Mesothelial cell of epicardium (in vitro differentiated cells): ENCODE measurements around the gene MAST4. TPM values are rescaled to one million over a fixed set of nuclear protein-coding genes. Genes with fewer than 3 reads are reported as not detected.
"Not testable (repeated sequence)": the region's sequence is repeated elsewhere in the genome, so short reads cannot be mapped to it uniquely, and the experiment has no call there.

Experiments
- DNase-seq, 2 experiments: peaks; one replicate each; pipeline ENCODE4 v3.0.0; 2021; ENCODE audit warnings: low spot score in 2 of 2; ENCODE audit not compliant: unreplicated experiment in 2 of 2
- H3K27ac Mint-ChIP-seq: 2 replicates; pipeline ENCODE4 v1.8.0; 2021; ENCODE audit warnings: mixed read lengths
- H3K27me3 Mint-ChIP-seq: 2 replicates; pipeline ENCODE4 v1.8.0; 2021; ENCODE audit warnings: low read depth, mixed read lengths
- H3K36me3 Mint-ChIP-seq: 2 replicates; pipeline ENCODE4 v1.8.0; 2021; ENCODE audit warnings: mixed read lengths
- H3K4me1 Mint-ChIP-seq: 2 replicates; pipeline ENCODE4 v1.8.0; 2021; ENCODE audit warnings: mixed read lengths
- H3K4me3 Mint-ChIP-seq: 2 replicates; pipeline ENCODE4 v1.8.0; 2021; ENCODE audit warnings: mild to moderate bottlenecking, moderate library complexity, mixed read lengths
- H3K9me3 Mint-ChIP-seq: 2 replicates; pipeline ENCODE4 v1.8.0; 2021; ENCODE audit warnings: mixed read lengths
- CTCF ChIP-seq: fragments of 200-600 bp; sonication (generic); IDR thresholded peaks from one replicate; pipeline ENCODE4 v1.5.0; 2021; ENCODE audit warnings: antibody characterized with exemption; ENCODE audit not compliant: unreplicated experiment
- total RNA-seq: library from RNA; stranded (reverse); gene quantifications from 3 replicates; pipeline ENCODE4 v1.2.1, GENCODE V29; 2021

The MAST4 gene
- total RNA-seq, 1 donor from 2014 or later: 29.8 TPM

- TF ChIP-seq CTCF: no peak
- Mint-ChIP-seq H3K4me3 (no peak overlapping the region), H3K27ac (no peak overlapping the region), H3K9me3 (peaks cover 22% of the 10 kb centered on the region), H3K4me1 (no peaks in the 10 kb centered on the region), H3K36me3 (peaks cover 9% of the 10 kb centered on the region), H3K27me3 (no peaks in the 10 kb centered on the region)
- no peak for DNase-seq
Measured at GRCh38 chr5:66745297-66745696, 149.1 kb downstream of the MAST4 start.

GRCh38 chr5:66747607-66748006 lies 151.4 kb downstream of the MAST4 start:
- H3K36me3 Mint-ChIP-seq: peaks cover 9% of the 10 kb centered on the region
- no peaks in the 10 kb centered on the region for H3K27me3 Mint-ChIP-seq
- no peak for DNase-seq
- H3K9me3 Mint-ChIP-seq: peaks cover 22% of the 10 kb centered on the region
- H3K4me1 Mint-ChIP-seq: no peaks in the 10 kb centered on the region
- TF ChIP-seq CTCF: no peak
- H3K27ac Mint-ChIP-seq: no peak overlapping the region
- H3K4me3 Mint-ChIP-seq: no peak overlapping the region

- H3K36me3 Mint-ChIP-seq, H3K27ac Mint-ChIP-seq, H3K4me1 Mint-ChIP-seq, DNase-seq, H3K4me3 Mint-ChIP-seq: not testable (repeated sequence)
- Mint-ChIP-seq H3K9me3 (peaks cover 11% of the 10 kb centered on the region), H3K27me3 (peaks cover 26% of the 10 kb centered on the region)
Measured at GRCh38 chr5:66752668-66753067, 156.5 kb downstream of the MAST4 start.

GRCh38 chr5:66757219-66757833 lies 161.1 kb downstream of the MAST4 start:
- H3K36me3 Mint-ChIP-seq: no peaks in the 10 kb centered on the region

GRCh38 chr5:66757834-66758371 lies 161.7 kb downstream of the MAST4 start:
- no peaks in the 10 kb centered on the region for H3K36me3 Mint-ChIP-seq
- H3K4me1 Mint-ChIP-seq: peaks cover 7% of the 10 kb centered on the region
- no peaks in the 10 kb centered on the region for H3K9me3 Mint-ChIP-seq
- no peak overlapping the region for H3K27ac Mint-ChIP-seq
- H3K4me3 Mint-ChIP-seq: no peak overlapping the region
- DNase-seq: no peak
- no peak for TF ChIP-seq CTCF
- peaks cover 29% of the 10 kb centered on the region for H3K27me3 Mint-ChIP-seq

More at GRCh38 chr5:66757219-66757833, 161.1 kb downstream of the MAST4 start:
- H3K4me1 Mint-ChIP-seq: peaks cover 7% of the 10 kb centered on the region
- DNase-seq: peak; percentile 30 to 52
- peaks cover 29% of the 10 kb centered on the region for H3K27me3 Mint-ChIP-seq
- TF ChIP-seq CTCF: peak; percentile 67
- no peak overlapping the region for H3K4me3 Mint-ChIP-seq
- peak overlapping the region; percentile 10 for H3K27ac Mint-ChIP-seq
- H3K9me3 Mint-ChIP-seq: no peaks in the 10 kb centered on the region

GRCh38 chr5:66769030-66769733 lies 173.0 kb downstream of the MAST4 start:
- no peaks in the 10 kb centered on the region for H3K36me3 Mint-ChIP-seq
- H3K4me1 Mint-ChIP-seq: peaks cover 7% of the 10 kb centered on the region
- H3K4me3 Mint-ChIP-seq: no peak overlapping the region
- no peak overlapping the region for H3K27ac Mint-ChIP-seq
- DNase-seq: no peak
- TF ChIP-seq CTCF: no peak
- H3K27me3 Mint-ChIP-seq: peaks cover 4% of the 10 kb centered on the region
- H3K9me3 Mint-ChIP-seq: no peaks in the 10 kb centered on the region
